ENCODE data around the gene ATP9A. TPM values are rescaled to one million over a fixed set of nuclear protein-coding genes. Genes with fewer than 3 reads are reported as not detected.
A peak's percentile ranks its signal among the peaks of the same experiment; 100 is the strongest.

ATP9A gene
- total RNA-seq, 1 experiment from 2014 or later, result 7.3 TPM

- peak; percentile 86 for DNase-seq (ENCODE audit: unreplicated experiment)
- Mint-ChIP-seq H3K4me3 (ENCODE audit: unreplicated experiment) (no peak overlapping the region), H3K36me3 (ENCODE audit: insufficient read depth, unreplicated experiment) (no peaks in the 10 kb centered on the region), H3K9me3 (ENCODE audit: unreplicated experiment) (no peaks in the 10 kb centered on the region), H3K27me3 (ENCODE audit: insufficient read depth, unreplicated experiment) (no peaks in the 10 kb centered on the region), H3K27ac (ENCODE audit: low read depth, unreplicated experiment) (peak overlapping the region; percentile 61), H3K4me1 (ENCODE audit: insufficient read depth, unreplicated experiment) (peaks cover 6% of the 10 kb centered on the region)
- BruUV-seq (replicated peaks), result no TSS peak
- POLR2A ChIA-PET, result interaction anchor here (0.6 to 3.2 kb wide), 10 partner anchors 50 to 607 kb away, joined by 3 to 16 read pairs (median 4); no protein-coding TSS in a partner anchor
- CTCF ChIA-PET, result interaction anchor here (0.5 to 6.0 kb wide), 83 partner anchors 9 to 1470 kb away, joined by 3 to 178 read pairs (median 5); partner anchors contain the start of gene BCAS4
- TF ChIP-seq CTCF (IDR thresholded peaks at IDR 0.05; ENCODE audit: unreplicated experiment), result peak; percentile 92
- intact Hi-C loops (cut with micrococcal nuclease), result loop anchor here (1.0 kb wide), 3 partner anchors 209 to 608 kb away; no protein-coding TSS in a partner anchor
Observed at GRCh38 chr20:51595058-51595532, 173.1 kb downstream of the ATP9A start.

GRCh38 chr20:51594236-51595057 lies 173.7 kb downstream of the ATP9A start:
- Mint-ChIP-seq H3K27ac (ENCODE audit: low read depth, unreplicated experiment) (peak overlapping the region; percentile 61), H3K9me3 (ENCODE audit: unreplicated experiment) (no peaks in the 10 kb centered on the region), H3K4me3 (ENCODE audit: unreplicated experiment) (no peak overlapping the region)

GRCh38 chr20:51593584-51593983 lies 174.6 kb downstream of the ATP9A start:
- ChIA-PET POLR2A (interaction anchor here (1.7 kb wide), 1 partner anchor 606 kb away, joined by 8 read pairs; no protein-coding TSS in a partner anchor), CTCF (interaction anchor here (0.5 to 6.0 kb wide), 7 partner anchors 175 to 550 kb away, joined by 3 to 178 read pairs (median 5); no protein-coding TSS in a partner anchor)
- Mint-ChIP-seq H3K36me3 (ENCODE audit: insufficient read depth, unreplicated experiment) (no peaks in the 10 kb centered on the region), H3K4me1 (ENCODE audit: insufficient read depth, unreplicated experiment) (peaks cover 6% of the 10 kb centered on the region), H3K27me3 (ENCODE audit: insufficient read depth, unreplicated experiment) (no peaks in the 10 kb centered on the region), H3K4me3 (ENCODE audit: unreplicated experiment) (no peak overlapping the region), H3K9me3 (ENCODE audit: unreplicated experiment) (no peaks in the 10 kb centered on the region), H3K27ac (ENCODE audit: low read depth, unreplicated experiment) (no peak overlapping the region)
- TF ChIP-seq CTCF (IDR thresholded peaks at IDR 0.05; ENCODE audit: unreplicated experiment), result no peak
- intact Hi-C loops (cut with micrococcal nuclease), result no loop called here
- no peak for DNase-seq (ENCODE audit: unreplicated experiment)
- BruUV-seq (replicated peaks), result no TSS peak

More at GRCh38 chr20:51594236-51595057, 173.7 kb downstream of the ATP9A start:
- TF ChIP-seq CTCF (IDR thresholded peaks at IDR 0.05; ENCODE audit: unreplicated experiment), result no peak
- H3K36me3 Mint-ChIP-seq (ENCODE audit: insufficient read depth, unreplicated experiment), result no peaks in the 10 kb centered on the region
- ChIA-PET POLR2A (interaction anchor here (0.6 to 3.2 kb wide), 11 partner anchors 50 to 607 kb away, joined by 3 to 16 read pairs (median 4); no protein-coding TSS in a partner anchor), CTCF (interaction anchor here (0.5 to 6.0 kb wide), 76 partner anchors 8 to 1471 kb away, joined by 3 to 178 read pairs (median 6); partner anchors contain the start of gene BCAS4)
- intact Hi-C loops (cut with micrococcal nuclease), result loop anchor here (1.0 kb wide), 3 partner anchors 208 to 607 kb away; no protein-coding TSS in a partner anchor
- no TSS peak for BruUV-seq (replicated peaks)
- H3K4me1 Mint-ChIP-seq (ENCODE audit: insufficient read depth, unreplicated experiment), result peaks cover 6% of the 10 kb centered on the region
- H3K27me3 Mint-ChIP-seq (ENCODE audit: insufficient read depth, unreplicated experiment), result no peaks in the 10 kb centered on the region
- DNase-seq (ENCODE audit: unreplicated experiment), result no peak

DNA sequence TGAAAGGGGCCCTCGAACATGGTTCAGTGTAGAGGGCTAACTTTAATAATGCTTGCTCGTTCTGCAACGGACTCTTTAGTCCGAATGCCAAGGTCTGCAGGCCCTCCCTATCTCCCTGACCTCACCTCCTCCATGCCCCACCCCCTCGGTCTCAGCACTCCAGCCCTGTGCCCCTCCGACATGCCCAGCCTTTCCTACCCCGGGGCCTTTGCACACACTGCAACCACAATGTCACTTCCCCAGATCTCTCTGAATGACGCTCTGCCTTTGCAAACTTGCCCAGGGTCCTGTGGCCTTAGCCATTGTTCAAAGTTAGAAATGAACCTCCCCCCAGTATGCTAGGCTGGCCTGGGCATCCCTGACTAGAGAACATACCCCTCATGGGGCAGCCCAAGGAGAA lies 175.6 kb downstream of the ATP9A start:
- Mint-ChIP-seq H3K9me3 (ENCODE audit: unreplicated experiment) (no peaks in the 10 kb centered on the region), H3K4me1 (ENCODE audit: insufficient read depth, unreplicated experiment) (peaks cover 6% of the 10 kb centered on the region), H3K36me3 (ENCODE audit: insufficient read depth, unreplicated experiment) (peaks cover 4% of the 10 kb centered on the region), H3K27ac (ENCODE audit: low read depth, unreplicated experiment) (no peak overlapping the region), H3K27me3 (ENCODE audit: insufficient read depth, unreplicated experiment) (no peaks in the 10 kb centered on the region), H3K4me3 (ENCODE audit: unreplicated experiment) (no peak overlapping the region)
- ChIA-PET CTCF (no interaction called here), POLR2A (no interaction called here)
- no TSS peak for BruUV-seq (replicated peaks)
- intact Hi-C loops (cut with micrococcal nuclease), result no loop called here
- TF ChIP-seq CTCF (IDR thresholded peaks at IDR 0.05; ENCODE audit: unreplicated experiment), result no peak
- DNase-seq (ENCODE audit: unreplicated experiment), result no peak

All from MCF 10A (cell line).